ENCODE measurements around the gene OBP2B. TPM values are rescaled to one million over a fixed set of nuclear protein-coding genes. Genes with fewer than 3 reads are reported as not detected.
A peak's percentile ranks its signal among the peaks of the same experiment; 100 is the strongest.

OBP2B gene
- polyA plus RNA-seq, 1 donor = not detected

DNA sequence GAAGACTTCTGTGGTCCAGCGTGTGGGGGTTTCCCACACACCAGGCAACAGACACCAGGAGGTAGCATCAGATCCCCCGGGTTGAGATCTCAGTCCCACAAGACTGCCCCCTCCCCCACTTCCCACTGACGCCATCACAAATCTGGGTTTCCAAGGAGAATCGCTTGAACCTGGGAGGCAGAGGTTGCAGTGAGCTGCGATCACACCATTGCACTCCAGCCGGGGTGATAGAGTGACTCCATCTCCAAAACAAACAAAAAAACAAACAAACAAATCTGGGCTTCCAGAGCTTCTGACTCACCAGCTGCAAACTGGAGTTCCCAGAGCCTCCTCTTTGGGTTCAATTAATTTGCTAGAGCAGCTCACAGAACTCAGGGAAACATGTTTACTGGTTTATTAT, 40.6 kb downstream of the OBP2B start:
- no peak for DNase-seq

DNA sequence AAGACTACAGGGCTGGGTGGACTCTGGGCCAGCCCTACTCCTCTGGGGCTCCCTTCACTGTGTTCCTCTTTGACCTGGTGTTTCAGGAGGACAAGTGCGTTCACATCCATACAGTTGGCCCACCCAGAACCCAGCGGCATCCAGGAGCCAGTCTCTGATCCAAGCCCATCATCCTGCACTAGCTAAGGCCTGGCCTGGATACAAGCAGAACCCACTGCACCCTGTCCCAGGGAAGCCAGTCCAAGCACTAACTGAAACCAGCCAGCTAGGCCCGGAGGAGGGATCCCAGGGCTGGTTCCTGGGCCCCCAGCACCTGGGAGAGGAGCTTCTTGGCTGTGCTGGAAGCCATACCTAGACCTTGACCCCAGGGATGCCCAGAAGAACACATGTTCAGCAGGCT, 41.3 kb downstream of the OBP2B start:
- no peak for DNase-seq

DNA sequence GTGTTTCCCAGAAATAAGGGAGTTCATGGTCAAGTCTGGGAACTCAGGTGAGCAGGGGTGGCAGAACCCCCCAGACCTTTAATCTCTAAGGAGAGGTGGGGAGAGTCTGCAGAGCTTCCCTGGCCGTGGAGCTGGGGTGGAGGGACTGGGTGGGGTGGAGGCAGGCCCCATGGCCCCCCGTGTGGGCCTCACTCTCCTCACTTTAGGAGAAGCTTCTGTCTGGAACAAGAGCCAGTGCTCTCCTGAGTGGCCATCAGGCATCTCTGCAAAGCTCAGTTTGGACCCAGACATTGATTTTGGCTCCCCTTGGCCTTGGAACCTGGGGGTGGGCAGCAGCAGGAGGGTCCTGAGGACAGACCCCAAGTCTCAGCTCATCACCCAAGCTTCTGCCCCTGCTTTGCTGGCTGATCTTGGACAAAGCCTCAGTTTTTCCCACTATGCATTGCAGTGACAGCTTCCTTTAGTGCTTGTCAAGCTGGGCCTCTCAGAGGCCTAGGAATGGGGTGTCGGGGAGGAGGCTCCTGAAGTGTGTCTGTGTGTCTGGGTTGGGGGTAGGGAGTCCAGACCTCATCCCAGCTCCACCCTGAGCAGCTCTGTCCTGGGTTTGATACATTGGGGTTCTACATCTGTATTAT, 41.8 kb downstream of the OBP2B start:
- DNase-seq = no peak

DNA sequence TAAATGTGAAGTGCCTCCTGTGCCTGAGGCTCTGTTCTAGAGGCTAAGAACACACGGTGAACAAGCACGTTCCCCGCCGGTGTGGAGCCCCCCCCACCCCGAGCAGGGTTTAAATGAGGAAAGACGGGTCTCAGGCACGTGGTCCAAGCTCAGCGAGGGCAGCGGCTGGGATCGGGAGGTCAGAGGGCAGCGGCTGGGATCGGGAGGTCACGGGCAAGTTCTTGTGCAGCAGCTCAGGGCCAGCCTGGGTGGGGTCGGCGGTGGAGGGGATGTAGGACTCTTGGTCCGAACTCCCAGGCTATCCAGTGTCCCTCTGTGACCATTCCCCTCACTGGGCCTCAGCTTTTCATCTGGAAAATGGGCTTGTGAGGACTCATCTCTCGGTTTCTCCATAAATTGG, 42.7 kb downstream of the OBP2B start:
- no peak for DNase-seq

DNA sequence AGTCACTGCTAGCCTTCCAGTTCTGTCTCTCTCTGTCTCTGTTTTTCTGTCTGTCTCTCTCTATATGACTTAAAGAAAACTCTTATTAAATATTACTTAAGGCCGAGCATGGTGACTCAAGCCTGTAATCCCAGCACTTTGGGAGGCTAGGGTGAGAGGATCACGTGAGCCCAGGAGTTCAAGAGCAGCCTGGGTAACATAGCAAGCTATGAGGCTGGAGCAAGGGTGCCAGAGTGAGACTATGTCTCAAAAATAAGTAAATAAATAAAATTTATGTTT, 43.7 kb downstream of the OBP2B start:
- DNase-seq = no peak

DNA sequence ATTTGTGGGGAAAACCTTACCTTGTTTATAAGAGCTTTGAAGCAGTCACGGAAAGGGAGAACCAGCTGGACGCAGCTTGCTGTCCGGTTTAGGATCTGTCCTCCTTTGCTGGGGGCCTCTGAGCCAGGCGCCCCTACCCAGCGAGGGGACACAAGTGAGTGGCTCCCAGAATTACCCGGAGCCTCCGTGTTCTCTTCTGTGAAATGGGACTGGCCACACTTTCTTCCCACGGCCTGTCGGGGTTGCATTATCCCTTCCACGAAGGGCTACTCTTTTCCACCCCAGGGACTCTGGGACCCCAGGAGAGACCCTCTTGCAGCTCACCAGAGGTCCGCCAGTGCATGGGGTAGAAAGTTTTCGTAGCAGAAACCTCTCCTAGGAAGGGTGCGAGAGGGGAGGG, 44.9 kb downstream of the OBP2B start:
- DNase-seq = no peak

DNA sequence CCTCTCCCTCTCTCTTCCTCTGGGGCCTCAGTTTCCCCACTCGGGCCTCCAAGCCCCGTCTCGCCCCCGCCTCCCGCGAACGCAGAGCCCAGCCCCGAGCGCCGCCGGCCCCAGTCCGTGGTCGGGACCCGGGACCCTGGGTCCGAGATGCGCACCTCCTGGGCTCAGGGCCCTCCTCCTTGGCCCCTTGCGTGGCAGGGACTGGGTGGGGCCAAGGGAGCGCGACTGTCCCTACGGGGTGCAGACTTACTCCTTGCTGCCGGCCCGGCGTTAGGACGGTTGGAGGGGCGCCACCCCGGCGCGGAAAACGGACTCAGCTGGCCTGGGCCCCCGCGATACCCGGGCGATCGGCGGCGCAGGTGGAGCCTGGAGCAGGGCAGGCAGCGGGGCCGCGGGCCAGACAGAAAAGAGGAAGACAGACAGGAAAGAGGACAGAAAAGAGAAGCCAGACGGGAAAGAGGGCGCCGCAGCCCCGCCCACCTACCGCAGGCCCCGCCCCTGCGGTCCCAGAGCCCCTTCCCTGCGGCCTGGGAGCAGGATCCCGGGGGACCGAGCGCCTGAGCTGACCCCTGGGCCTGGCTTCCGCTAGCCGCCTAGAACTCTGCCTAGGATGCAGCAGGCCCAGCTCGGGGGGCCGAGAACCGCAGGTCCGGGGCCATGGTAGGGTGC, 45.4 kb downstream of the OBP2B start, which contains the start of gene GBGT1:
Gene GBGT1, minus strand, starts transcription at position 411 of the 669 bp plus-strand sequence. CDS start 1,502 bp downstream, outside the sequence.
- DNase-seq = no peak

DNA sequence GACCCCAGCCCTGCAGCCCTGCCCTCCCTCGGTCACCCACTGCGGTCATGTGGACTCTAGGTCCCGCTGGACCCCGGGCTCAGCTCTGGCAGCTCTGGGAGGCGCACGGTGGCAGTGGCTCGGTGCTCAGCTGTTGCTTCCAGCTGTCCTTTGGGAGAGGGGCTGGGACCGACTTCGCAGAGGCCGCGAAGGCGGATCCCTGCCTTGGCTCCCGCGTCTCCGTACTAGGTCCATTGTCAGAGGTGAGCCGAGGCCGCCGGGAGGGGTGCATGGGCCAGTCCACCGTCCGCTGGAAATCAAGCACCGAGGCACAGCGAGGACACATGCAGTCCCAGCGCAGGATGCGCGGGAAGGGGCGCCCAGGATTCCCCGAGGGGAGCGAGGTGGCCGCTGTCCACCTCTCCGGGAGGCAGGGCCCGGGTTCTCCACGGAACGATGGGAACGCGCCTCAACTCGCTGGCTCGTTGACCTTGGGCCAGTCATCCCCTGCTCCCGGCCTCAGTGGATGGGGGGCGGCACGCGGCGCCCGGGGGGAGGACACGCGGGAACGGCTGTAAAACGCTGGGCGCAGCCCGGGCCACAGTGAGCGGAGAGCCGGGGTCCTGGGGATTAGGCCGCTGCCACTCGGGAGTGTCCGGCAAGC, 46.1 kb downstream of the OBP2B start:
- no peak for DNase-seq

DNA sequence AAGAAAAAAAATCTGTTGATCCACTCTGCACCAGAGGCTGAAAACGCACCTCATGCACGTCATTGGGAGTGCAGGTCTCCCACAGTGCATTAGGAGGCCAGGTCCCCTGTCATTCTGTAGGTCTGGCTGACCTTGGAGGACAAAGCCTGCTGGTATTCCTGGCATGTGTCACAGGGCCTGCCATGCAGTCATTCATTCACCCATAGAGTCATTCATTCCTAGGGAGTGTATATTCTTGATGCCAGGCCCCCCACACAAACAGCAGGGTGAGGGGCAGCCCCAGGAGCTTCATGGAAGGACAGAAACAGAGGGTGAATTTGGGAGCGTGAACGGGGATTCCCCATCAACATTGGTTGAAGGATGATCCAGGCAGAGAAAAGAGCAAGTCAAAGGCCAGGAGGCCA, 47.5 kb downstream of the OBP2B start:
- no peak for DNase-seq

DNA sequence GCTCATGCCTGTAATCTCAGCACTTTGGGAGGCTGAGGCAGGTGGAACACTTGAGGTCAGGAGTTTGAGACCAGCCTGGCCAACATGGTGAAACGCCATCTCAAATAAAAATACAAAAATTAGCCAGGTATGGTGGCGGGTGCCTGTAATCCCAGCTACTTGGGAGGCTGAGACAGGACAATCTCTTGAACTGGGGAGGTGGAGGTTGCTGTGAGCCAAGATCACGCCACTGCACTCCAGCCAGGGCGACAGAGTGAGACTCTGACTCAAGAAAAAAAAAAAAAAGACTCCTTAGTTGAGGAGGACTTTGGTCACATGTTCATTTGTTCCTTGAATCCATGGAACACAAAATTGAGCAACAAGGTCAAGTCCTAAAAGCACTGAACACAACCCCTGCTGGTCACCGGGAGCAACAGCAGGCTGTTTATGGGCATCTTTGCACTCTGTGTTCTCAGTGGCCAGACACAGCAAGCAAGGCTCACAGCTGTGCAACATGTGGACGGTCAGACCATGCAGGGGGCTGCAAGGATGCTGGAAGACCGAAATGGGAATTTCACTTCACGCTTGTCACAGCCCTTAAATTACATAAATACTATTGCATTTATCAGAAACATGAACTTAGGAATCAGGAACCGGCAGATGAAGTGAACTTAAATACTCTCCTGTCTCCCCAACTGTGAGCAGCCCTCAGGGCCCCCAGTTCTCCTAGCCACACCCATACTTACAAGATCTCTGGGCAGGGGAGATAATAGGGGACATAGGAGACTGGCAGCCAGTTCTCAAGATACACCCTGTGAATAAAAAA, 48.1 kb downstream of the OBP2B start:
- DNase-seq = peak; percentile 41

DNA sequence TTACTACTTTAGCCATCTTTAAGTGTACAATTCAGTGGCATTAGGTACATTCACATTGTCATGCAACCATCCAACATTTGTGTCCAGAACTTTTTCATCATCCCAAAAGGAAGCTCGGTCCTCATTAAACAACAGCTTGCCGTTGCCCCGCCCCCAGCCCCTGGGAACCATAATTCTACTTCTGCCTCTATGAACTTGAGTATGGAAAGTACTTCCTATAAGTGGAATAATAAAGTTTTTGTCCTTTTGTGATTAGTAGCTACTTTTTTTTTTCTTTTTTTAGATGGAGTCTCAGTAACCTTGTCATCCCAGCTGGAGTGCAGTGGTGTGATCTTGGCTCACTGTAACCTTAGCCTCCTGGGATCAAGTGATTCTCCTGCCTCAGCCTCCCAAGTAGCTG, 50.4 kb downstream of the OBP2B start:
- DNase-seq = no peak

Other genes with a start within 250 kb of the OBP2B start
- gene GFI1B, start 230.6 kb downstream of the OBP2B start, polyA plus RNA-seq (ENCODE audit: insufficient read length) = 0.52 TPM
- gene GTF3C5, start 178.3 kb downstream of the OBP2B start, polyA plus RNA-seq (ENCODE audit: insufficient read length) = 69.7 TPM
- gene CEL, start 147.3 kb downstream of the OBP2B start, polyA plus RNA-seq (ENCODE audit: insufficient read length) = 4.7 TPM
- 34.6 TPM for gene RALGDS, start 88.0 kb downstream of the OBP2B start, polyA plus RNA-seq (ENCODE audit: insufficient read length)
- gene GBGT1, start 45.3 kb downstream of the OBP2B start, polyA plus RNA-seq (ENCODE audit: insufficient read length) = 2.0 TPM
- gene ABO, start 66.0 kb upstream of the OBP2B start, polyA plus RNA-seq (ENCODE audit: insufficient read length) = 19.1 TPM
- gene SURF6, start 126.9 kb upstream of the OBP2B start, polyA plus RNA-seq (ENCODE audit: insufficient read length) = 22.3 TPM
- 25.6 TPM for gene MED22, start 138.9 kb upstream of the OBP2B start, polyA plus RNA-seq (ENCODE audit: insufficient read length)
- gene RPL7A, start 139.0 kb upstream of the OBP2B start, polyA plus RNA-seq (ENCODE audit: insufficient read length) = 2,305 TPM
- gene SURF1, start 147.2 kb upstream of the OBP2B start, polyA plus RNA-seq (ENCODE audit: insufficient read length) = 34.7 TPM
- gene SURF2, start 147.3 kb upstream of the OBP2B start, polyA plus RNA-seq (ENCODE audit: insufficient read length) = 17.7 TPM
- gene SURF4, start 166.8 kb upstream of the OBP2B start, polyA plus RNA-seq (ENCODE audit: insufficient read length) = 157 TPM
- 4.4 TPM for gene STKLD1, start 167.1 kb upstream of the OBP2B start, polyA plus RNA-seq (ENCODE audit: insufficient read length)
- gene REXO4, start 208.8 kb upstream of the OBP2B start, polyA plus RNA-seq (ENCODE audit: insufficient read length) = 24.0 TPM
- 10.9 TPM for gene ADAMTS13, start 213.1 kb upstream of the OBP2B start, polyA plus RNA-seq (ENCODE audit: insufficient read length)

Measured in left kidney (tissue), 2 donors.